K562 (cell line): Measurements from ENCODE around the gene FXN. TPM values are rescaled to one million over a fixed set of nuclear protein-coding genes. Genes with fewer than 3 reads are reported as not detected.

Experiments
- ATAC-seq: fragments of 200-7000 bp; cut with Tn5 transposase; 3 replicates; pipeline ENCODE4 v1.9.1; 2020; ENCODE audit warnings: moderate library complexity
- BruUV-seq: library from RNA; stranded (reverse); fragments of 400-500 nt; replicated peaks from 2 replicates; lab custom pipeline; 2021; lab: Mats Ljungman, UMichigan
- CTCF ChIA-PET: fragments of 300-600 bp; formaldehyde crosslinking; extraction: SDS; loops from one replicate; lab custom pipeline; 2021; ENCODE audit warnings: low intra/inter-chr PET ratio; lab: Yijun Ruan, JAX
- POLR2A ChIA-PET: fragments of 300-600, 350-650 bp; sonication (Branson Sonifier 250); formaldehyde crosslinking; extraction: SDS; loops from one replicate; lab custom pipeline; 2021; ENCODE audit warnings: antibody characterized with exemption, inconsistent platforms; lab: Yijun Ruan, JAX
- DNase-seq, 4 experiments: peaks; one replicate each; pipeline versions ENCODE4 v3.0.0 to v3.0.0-alpha.2; 2011 to 2018; ENCODE audit warnings: low spot score in 3 of 4, mixed read lengths in 3 of 4; ENCODE audit errors: extremely low read depth in 1 of 4
- FAIRE-seq: peaks from 2 replicates; lab custom pipeline; 2011; peaks lifted over from hg19 to GRCh38; lab: Jason Lieb, UNC
- H2AFZ ChIP-seq: 2 replicates; pipeline ENCODE4 v1.6.0; 2011; ENCODE audit warnings: low read depth, low read length, control low read depth, inconsistent platforms
- H3K27ac ChIP-seq: fragments of 200-600 bp; 3 replicates; pipeline ENCODE4 v1.8.0; 2011; ENCODE audit warnings: low read depth, mild to moderate bottlenecking, control low read depth, inconsistent platforms, low read length, moderate library complexity, mixed read lengths; ENCODE audit errors: extremely low read depth
- H3K27me3 ChIP-seq, 2 experiments: fragments of 300-600 bp in 1 of 2; 2 replicates in 1 of 2; 3 replicates in 1 of 2; pipeline versions ENCODE4 v1.6.0 to v1.8.0; 2011; ENCODE audit warnings: inconsistent platforms in 2 of 2, low read length in 2 of 2, mild to moderate bottlenecking in 1 of 2, mixed read lengths in 1 of 2, moderate library complexity in 1 of 2; ENCODE audit not compliant: control insufficient read depth in 2 of 2, insufficient read depth in 2 of 2
- H3K36me3 ChIP-seq: fragments of 300-600 bp; 3 replicates; pipeline ENCODE4 v1.8.0; 2011; ENCODE audit warnings: mild to moderate bottlenecking, low read length, inconsistent platforms; ENCODE audit not compliant: control insufficient read depth, insufficient read depth
- H3K4me1 ChIP-seq, 2 experiments: fragments of 200-600 bp in 1 of 2; replicated peaks in 1 of 2; 2 replicates in 1 of 2; 3 replicates in 1 of 2; pipeline versions ENCODE4 v1.5.1 to v1.8.0; 2011; ENCODE audit warnings: inconsistent platforms in 2 of 2, low read length in 2 of 2, mild to moderate bottlenecking in 1 of 2, mixed read lengths in 1 of 2, moderate library complexity in 1 of 2; ENCODE audit not compliant: control insufficient read depth in 2 of 2, insufficient read depth in 2 of 2
- H3K4me2 ChIP-seq: 2 replicates; pipeline ENCODE4 v1.6.1; 2011; ENCODE audit warnings: low read length, control low read depth, inconsistent platforms, mixed read lengths; ENCODE audit not compliant: insufficient read depth
- H3K4me3 ChIP-seq: fragments of 200-600 bp; sonication (generic), shearing (Covaris generic); 2 replicates; pipeline ENCODE4 v1.5.1; 2016; ENCODE audit warnings: control low read depth, inconsistent platforms
- H3K79me2 ChIP-seq: fragments of 200-600 bp; 3 replicates; pipeline ENCODE4 v1.8.0; 2011; ENCODE audit warnings: low read length, inconsistent platforms; ENCODE audit not compliant: control insufficient read depth, insufficient read depth
- H3K9ac ChIP-seq, 2 experiments: 2 replicates each; pipeline versions ENCODE4 v1.6.0 to v1.6.1; 2011; ENCODE audit warnings: low read depth in 2 of 2, low read length in 2 of 2, control low read depth in 1 of 2, inconsistent platforms in 1 of 2, mild to moderate bottlenecking in 1 of 2, mixed read lengths in 1 of 2; ENCODE audit not compliant: insufficient read depth in 1 of 2
- H3K9me1 ChIP-seq: one replicate; pipeline ENCODE4 v1.6.0; 2011; ENCODE audit warnings: inconsistent platforms, mild to moderate bottlenecking, low read length, moderate library complexity; ENCODE audit not compliant: control insufficient read depth, insufficient read depth
- H3K9me3 ChIP-seq: replicated peaks from 2 replicates; pipeline ENCODE4 v1.5.1; 2011; ENCODE audit warnings: low read depth, low read length, inconsistent platforms; ENCODE audit not compliant: control insufficient read depth, insufficient read depth
- H4K20me1 ChIP-seq: replicated peaks from 2 replicates; pipeline ENCODE4 v1.6.1; 2011; ENCODE audit warnings: low read length, inconsistent platforms, mixed read lengths; ENCODE audit not compliant: control insufficient read depth, insufficient read depth
- CBFA2T2 ChIP-seq: fragments of 450-650 bp; conservative IDR thresholded peaks from 2 replicates; pipeline ENCODE4 v1.6.1; 2017; ENCODE audit warnings: mild to moderate bottlenecking
- CBFA2T3 ChIP-seq: fragments of 450-650 bp; IDR thresholded peaks from 2 replicates; pipeline ENCODE4 v1.6.1; 2017
- ELF2 ChIP-seq: fragments of 250-450 bp; sonication (Bioruptor Pico); IDR thresholded peaks from 2 replicates; pipeline ENCODE4 v1.5.0; 2021; ENCODE audit warnings: mild to moderate bottlenecking
- GABPB1 ChIP-seq: sonication (generic); formaldehyde crosslinking; IDR thresholded peaks from 2 replicates; pipeline ENCODE4 v1.8.0; 2022; ENCODE audit warnings: mild to moderate bottlenecking, missing genetic modification reagents
- HBP1 ChIP-seq: fragments of 450-650 bp; formaldehyde crosslinking; IDR thresholded peaks from 2 replicates; pipeline ENCODE4 v1.4.0; 2022; ENCODE audit warnings: missing genetic modification characterization
- ID3 ChIP-seq, 2 experiments: fragments of 250-450 bp in 1 of 2; fragments of 450-650 bp in 1 of 2; sonication (Bioruptor Pico) in 1 of 2; IDR thresholded peaks; 2 replicates each; pipeline versions ENCODE4 v1.6.1 to v1.8.0; 2016 to 2021; ENCODE audit warnings: mild to moderate bottlenecking in 2 of 2, moderate library complexity in 2 of 2, missing compliant biosample characterization in 1 of 2, missing genetic modification characterization in 1 of 2
- MED1 ChIP-seq: sonication (generic); formaldehyde crosslinking; IDR thresholded peaks from 2 replicates; pipeline ENCODE4 v1.8.1; 2023; ENCODE audit warnings: missing genetic modification reagents, borderline replicate concordance
- MEIS2 ChIP-seq: fragments of 450-650 bp; IDR thresholded peaks from 2 replicates; pipeline ENCODE4 v1.6.1; 2014; ENCODE audit warnings: mild to moderate bottlenecking; ENCODE audit not compliant: partially characterized antibody
- NFIC ChIP-seq: fragments of 450-650 bp; IDR thresholded peaks from 2 replicates; pipeline ENCODE4 v1.6.1; 2017; ENCODE audit warnings: mild to moderate bottlenecking, inconsistent platforms
- RFX1 ChIP-seq: fragments of 450-650 bp; IDR thresholded peaks from 2 replicates; pipeline ENCODE4 v1.6.1; 2016; ENCODE audit warnings: mild to moderate bottlenecking, moderate library complexity
- TARDBP ChIP-seq: fragments of 450-650 bp; IDR thresholded peaks from 2 replicates; pipeline ENCODE4 v1.6.1; 2016
- THAP12 ChIP-seq: fragments of 250-450 bp; sonication (Bioruptor Pico); IDR thresholded peaks from 2 replicates; pipeline ENCODE4 v1.9.0; 2021; ENCODE audit warnings: mild to moderate bottlenecking, inconsistent platforms
- TRIM24 ChIP-seq, 2 experiments: fragments of 450-650 bp; IDR thresholded peaks; 2 replicates each; pipeline ENCODE4 v1.6.1; 2016
- ZBED1 ChIP-seq: IDR thresholded peaks from 2 replicates; pipeline ENCODE4 v1.6.1; 2014
- ZNF175 ChIP-seq: fragments of 200-800 bp; sonication (Bioruptor generic); IDR thresholded peaks from 2 replicates; pipeline ENCODE4 v1.6.1; 2016; ENCODE audit warnings: low read depth, mild to moderate bottlenecking, missing genetic modification characterization, missing compliant biosample characterization
- WGBS: fragments of 100-300 bp; shearing (Covaris generic); methylation state at CpG from one replicate; pipeline ENCODE4 v1.1.6; 2016; ENCODE audit warnings: low coverage, mixed read lengths; ENCODE audit not compliant: insufficient coverage; ENCODE audit errors: missing lambda C conversion rate; 5-methylcytosine and 5-hydroxymethylcytosine counted together
- in situ Hi-C: fragments of 300-500 bp; cut with MboI; formaldehyde crosslinking; loops from 4 replicates; pipeline ENCODE4 v1.15.0; 2018; ENCODE audit warnings: inconsistent platforms, mixed read lengths
- intact Hi-C: fragments of 100-400 bp; cut with micrococcal nuclease; formaldehyde crosslinking; loops from 2 replicates; pipeline ENCODE4 v1.14.2; 2022
- polyA plus RNA-seq, 8 experiments: library from polyadenylated mRNA; depleted of rRNA in 4 of 8; stranded (reverse) in 5 of 8; unstranded in 3 of 8; fragments of >200 nt; fragmentation: Nextera tagmentation in 2 of 8; fragmentation: Illumina TruSeq in 1 of 8; extraction: Ambion mirVana in 2 of 8; extraction: Trizol in 1 of 8; gene quantifications; 2 replicates each; pipeline versions ENCODE4 v1.2.1 to v1.2.3, GENCODE V29; 2011 to 2014; ENCODE audit warnings: inconsistent platforms in 1 of 8, missing spikeins in 1 of 8
- total RNA-seq, 7 experiments: library from RNA; depleted of rRNA in 6 of 7; stranded (reverse); fragments of >200 nt in 6 of 7; fragmentation: Illumina TruSeq in 2 of 7; extraction: Trizol in 2 of 7; gene quantifications; 2 replicates each; pipeline versions ENCODE4 v1.2.1 to v1.2.3, GENCODE V29; 2011 to 2021; ENCODE audit warnings: low replicate concordance in 1 of 7

FXN gene
- total and polyA plus RNA-seq, 9 of the 15 experiments (the other 6 are each of a cell fraction or from before 2014, with no cell fraction given): 7.6 to 51.5 (median 30.3) TPM

GRCh38 chr9:69040646-69041045 lies 5.1 kb downstream of the FXN start (continued):
- TF ChIP-seq ELF2 (CRISPR knock-in tag): no peak
- no peak for TF ChIP-seq TARDBP

- peak; percentile 71 for ATAC-seq
- POLR2A ChIA-PET: interaction anchor here (0.7 to 1.6 kb wide), 3 partner anchors 9 to 388 kb away, joined by 3 to 4 read pairs (median 3); partner anchors contain the start of gene FXN
- TF ChIP-seq MED1 (CRISPR knock-in tag): no peak
- no peak for TF ChIP-seq THAP12 (CRISPR knock-in tag)
- peak; percentile 11 for TF ChIP-seq MEIS2
- TF ChIP-seq ID3 (CRISPR knock-in tag; IDR thresholded peaks at IDR 0.05): no peak
- TF ChIP-seq ID3 (tag; IDR thresholded peaks at IDR 0.05): peak; percentile 93
- no peak for TF ChIP-seq HBP1 (CRISPR knock-in tag)
- peak; percentile 13; the same call in 1 of the 2 replicates for TF ChIP-seq NFIC
- peak; percentile 79 for TF ChIP-seq CBFA2T2
- TF ChIP-seq RFX1: peak; percentile 60
- peak; percentile 85 for TF ChIP-seq CBFA2T3
- TF ChIP-seq TRIM24 (IDR thresholded peaks at IDR 0.05): peak in 1 of 2 experiments; percentile 14; a peak in 1 of 4 replicates
- no peak for TF ChIP-seq ZNF175
- no peak for TF ChIP-seq GABPB1 (CRISPR knock-in tag)
- TF ChIP-seq ZBED1: no peak
These were observed 9.0 kb downstream of the FXN start for GRCh38 chr9:69044240-69045219.

More at GRCh38 chr9:69044240-69045219, 9.0 kb downstream of the FXN start:
- H3K27me3 ChIP-seq: no peaks in the 10 kb centered on the region
- no peaks in the 10 kb centered on the region for H3K9me1 ChIP-seq
- H3K9me3 ChIP-seq: no peaks in the 10 kb centered on the region
- in situ Hi-C loops (loop anchor here (25.0 kb wide), 1 partner anchor 893 kb away; no protein-coding TSS in a partner anchor), intact Hi-C loops (no loop called here)
- no peak overlapping the region for H3K27ac ChIP-seq
- FAIRE-seq (no peak), DNase-seq (peak in 3 of 4 experiments; percentile 17 to 50 (median 22))
- BruUV-seq: no TSS peak
- CTCF ChIA-PET: interaction anchor here (0.5 kb wide), 1 partner anchor 159 kb away, joined by 3 read pairs; no protein-coding TSS in a partner anchor
- peaks cover 57% of the 10 kb centered on the region for H3K79me2 ChIP-seq
- H3K4me1 ChIP-seq: peaks cover 8 to 11% of the 10 kb centered on the region in 2 experiments; a peak in 2 of 5 replicates
- no peak overlapping the region for H2AFZ ChIP-seq
- 48% methylated on average over 7 of the region's 9 CpGs for WGBS
- no peak overlapping the region for H3K4me2 ChIP-seq
- no peaks in the 10 kb centered on the region; the same call in 1 of the 2 replicates for H4K20me1 ChIP-seq
- H3K4me3 ChIP-seq: no peak overlapping the region
- H3K9ac ChIP-seq: no peak overlapping the region; a peak in 1 of 4 replicates
- H3K36me3 ChIP-seq: peaks cover 50% of the 10 kb centered on the region
